GM12891 (cell line): ENCODE measurements around the gene CYFIP2.

Experiments used
- PAX5 ChIP-seq: IDR thresholded peaks from 2 replicates; pipeline ENCODE4 v1.6.1; 2011; ENCODE audit warnings: low read length, moderate library complexity, mild to moderate bottlenecking; ENCODE audit not compliant: insufficient read depth, severe bottlenecking
- POLR2A ChIP-seq: IDR thresholded peaks from 2 replicates; pipeline ENCODE4 v1.6.1; 2011; ENCODE audit warnings: low read depth, low read length, control low read depth
- POLR2AphosphoS5 ChIP-seq: IDR thresholded peaks from 2 replicates; pipeline ENCODE4 v1.6.1; 2011; ENCODE audit warnings: low read depth, low read length, control low read depth

DNA sequence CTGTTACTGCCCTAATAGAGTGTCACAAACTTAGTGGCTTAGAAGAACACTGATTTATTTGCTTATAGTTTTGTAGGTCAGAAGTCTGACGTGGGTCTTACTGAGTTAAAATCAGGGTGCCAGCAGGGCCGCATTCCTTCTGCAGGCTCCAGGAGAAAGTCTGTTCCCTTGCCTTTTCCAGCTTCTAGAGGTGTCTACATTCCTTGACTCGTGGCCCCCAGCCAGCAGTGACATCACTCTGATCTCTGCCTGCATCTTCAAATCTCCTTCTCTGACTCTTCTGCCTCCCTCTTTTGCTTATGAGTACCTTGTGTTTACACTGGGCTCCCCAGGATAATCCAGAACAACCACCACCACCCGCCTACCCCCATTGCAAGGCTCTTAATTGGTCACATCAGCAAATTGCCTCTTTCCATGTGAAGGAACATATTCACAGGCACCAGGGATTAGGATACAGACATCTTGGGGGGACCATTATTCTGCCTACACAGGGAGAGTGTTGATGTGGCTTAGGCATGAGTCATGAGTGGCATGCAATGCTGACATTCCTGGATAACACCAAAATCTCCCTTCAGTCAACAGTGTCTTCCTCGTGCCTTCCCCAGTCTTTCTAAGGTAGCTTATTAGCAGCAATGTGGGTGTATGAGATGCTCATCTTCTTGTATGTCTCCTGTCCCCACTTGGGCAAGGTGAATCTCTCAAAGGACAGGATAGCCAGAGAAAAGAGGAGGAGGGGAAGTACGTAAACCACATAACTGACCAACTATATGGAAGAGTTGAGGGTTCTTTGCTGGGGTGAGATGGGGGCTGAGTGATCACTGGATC, 24.4 kb downstream of the CYFIP2 start:
- TF ChIP-seq POLR2A (no peak), POLR2AphosphoS5 (no peak), PAX5 (no peak)
